HT-29 (cell line): ENCODE data around the gene NEXMIF. TPM values are rescaled to one million over a fixed set of nuclear protein-coding genes. Genes with fewer than 3 reads are reported as not detected.
"Not testable (repeated sequence)": the region's sequence is repeated elsewhere in the genome, so short reads cannot be mapped to it uniquely, and the experiment has no call there.

Experiments
- DNase-seq: peaks from one replicate; pipeline ENCODE4 v3.0.0-alpha.2; 2015; ENCODE audit warnings: low spot score
- small RNA-seq: library from RNA; depleted of rRNA; stranded (forward); fragments of <200 nt; gene quantifications from one replicate; pipeline ENCODE3, GENCODE V24; 2014
- total RNA-seq: library from RNA; depleted of rRNA; stranded (reverse); fragments of >200 nt; shearing (Covaris generic); gene quantifications from 2 replicates; pipeline ENCODE4 v1.2.3, GENCODE V29; 2014; rRNA removed

Gene NEXMIF
- total RNA-seq, 1 experiment from 2014 or later: not detected

GRCh38 chrX:74797338-74797887 is 127.8 kb downstream of the NEXMIF start:
- no peak for DNase-seq

GRCh38 chrX:74788545-74789086 is 136.6 kb downstream of the NEXMIF start:
- peak; percentile 6 for DNase-seq

GRCh38 chrX:74784629-74785028 is 140.6 kb downstream of the NEXMIF start:
- DNase-seq: no peak

- DNase-seq: no peak
Measured at GRCh38 chrX:74781507-74782034, 143.7 kb downstream of the NEXMIF start.

GRCh38 chrX:74779175-74779574 is 146.1 kb downstream of the NEXMIF start:
- DNase-seq: no peak

GRCh38 chrX:74774988-74775387 is 150.3 kb downstream of the NEXMIF start:
- no peak for DNase-seq

- DNase-seq: no peak
Measured at GRCh38 chrX:74736450-74736849, 188.8 kb downstream of the NEXMIF start.

- no peak for DNase-seq
Measured at GRCh38 chrX:74705269-74705668, 220.0 kb downstream of the NEXMIF start.

GRCh38 chrX:74701343-74701742 is 223.9 kb downstream of the NEXMIF start:
- not testable (repeated sequence) for DNase-seq

- DNase-seq: no peak
Measured at GRCh38 chrX:74684466-74684865, 240.8 kb downstream of the NEXMIF start.

Small RNA genes within 50 kb of the gene (small RNA-seq; reads per million reads assigned to genes)
- not detected for gene AL139395.1

Other genes with a start within 250 kb of the NEXMIF start
- 16.0 and 20.6 TPM in 2 replicates for gene ABCB7, start 230.8 kb upstream of the NEXMIF start, total RNA-seq